GM20000 (cell line): ENCODE measurements around the gene CHRNA7.

ENCODE experiments used
- DNase-seq: peaks from one replicate; pipeline ENCODE4 v3.0.0; 2012; ENCODE audit warnings: low spot score
- TF ChIP-seq, protein P1 (sequence below): IDR thresholded peaks from 2 replicates; pipeline ENCODE4 v1.5.1; 2012; ENCODE audit warnings: mild to moderate bottlenecking, control low read depth; ENCODE audit errors: extremely low read depth, missing control alignments

The CHRNA7 gene

GRCh38 chr15:32120577-32121383 is 90.5 kb downstream of the CHRNA7 start:
- DNase-seq, result no peak
- TF ChIP-seq, protein P1, sequence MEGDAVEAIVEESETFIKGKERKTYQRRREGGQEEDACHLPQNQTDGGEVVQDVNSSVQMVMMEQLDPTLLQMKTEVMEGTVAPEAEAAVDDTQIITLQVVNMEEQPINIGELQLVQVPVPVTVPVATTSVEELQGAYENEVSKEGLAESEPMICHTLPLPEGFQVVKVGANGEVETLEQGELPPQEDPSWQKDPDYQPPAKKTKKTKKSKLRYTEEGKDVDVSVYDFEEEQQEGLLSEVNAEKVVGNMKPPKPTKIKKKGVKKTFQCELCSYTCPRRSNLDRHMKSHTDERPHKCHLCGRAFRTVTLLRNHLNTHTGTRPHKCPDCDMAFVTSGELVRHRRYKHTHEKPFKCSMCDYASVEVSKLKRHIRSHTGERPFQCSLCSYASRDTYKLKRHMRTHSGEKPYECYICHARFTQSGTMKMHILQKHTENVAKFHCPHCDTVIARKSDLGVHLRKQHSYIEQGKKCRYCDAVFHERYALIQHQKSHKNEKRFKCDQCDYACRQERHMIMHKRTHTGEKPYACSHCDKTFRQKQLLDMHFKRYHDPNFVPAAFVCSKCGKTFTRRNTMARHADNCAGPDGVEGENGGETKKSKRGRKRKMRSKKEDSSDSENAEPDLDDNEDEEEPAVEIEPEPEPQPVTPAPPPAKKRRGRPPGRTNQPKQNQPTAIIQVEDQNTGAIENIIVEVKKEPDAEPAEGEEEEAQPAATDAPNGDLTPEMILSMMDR, result no peak

DNA sequence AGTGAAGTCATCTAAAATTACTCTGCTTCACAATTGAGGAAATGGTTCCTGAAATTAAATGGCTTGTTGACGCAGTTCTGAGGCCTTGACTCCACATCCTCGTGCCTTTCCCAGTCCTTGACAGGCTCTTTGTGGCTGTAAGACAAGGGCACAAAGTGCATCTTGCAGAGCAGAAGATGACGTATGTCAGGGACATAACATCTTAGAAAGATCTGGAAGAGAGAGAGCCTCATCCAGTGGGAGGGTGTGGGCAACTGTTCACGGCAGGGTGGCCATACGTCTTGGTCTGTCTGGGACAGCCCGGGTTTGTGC is 91.0 kb downstream of the CHRNA7 start:
- TF ChIP-seq, protein P1, result no peak

GRCh38 chr15:32122013-32122412 is 91.7 kb downstream of the CHRNA7 start:
- TF ChIP-seq, protein P1, result no peak
- no peak for DNase-seq

More for the DNA sequence above, 91.0 kb downstream of the CHRNA7 start:
- no peak for DNase-seq

DNA sequence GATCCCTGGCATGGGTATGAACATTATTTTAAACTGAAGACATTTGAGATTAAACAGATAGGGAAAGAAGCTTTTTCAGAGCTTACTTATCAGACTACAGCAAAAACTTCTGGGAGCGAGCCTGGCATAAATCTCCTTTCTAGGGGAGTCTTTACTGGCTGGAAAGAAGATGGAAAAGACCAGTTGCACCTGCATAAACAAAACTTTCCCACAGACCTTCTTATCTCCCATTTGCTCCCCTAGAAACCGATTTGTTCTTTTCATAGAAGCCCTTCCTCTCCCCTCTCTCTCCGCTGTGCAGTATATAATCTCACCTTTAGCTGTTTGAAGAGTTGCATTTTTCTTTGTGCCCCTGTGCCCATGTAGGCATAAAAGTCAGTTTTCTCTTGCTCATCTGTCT is 93.2 kb downstream of the CHRNA7 start:
- DNase-seq, result no peak
- TF ChIP-seq, protein P1, result no peak

DNA sequence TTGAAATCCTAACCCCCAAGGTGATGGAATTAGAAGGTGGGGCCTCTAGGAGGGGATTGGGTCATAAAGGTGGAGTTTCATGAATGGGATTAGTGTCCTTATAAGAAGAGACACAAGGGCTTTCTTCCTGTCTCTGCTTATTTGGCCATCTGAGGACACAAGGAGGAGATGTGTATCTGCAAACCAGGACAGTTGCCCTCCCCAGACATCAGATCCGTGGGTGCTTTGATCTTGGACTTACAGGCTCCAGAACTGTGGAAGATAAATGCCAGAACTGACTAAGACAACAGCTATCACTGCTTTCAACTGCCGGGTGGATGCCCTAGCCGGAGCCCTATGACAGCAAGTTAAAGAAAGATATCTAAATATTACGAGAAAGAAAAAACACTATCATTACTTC is 94.4 kb downstream of the CHRNA7 start:
- TF ChIP-seq, protein P1, result no peak
- DNase-seq, result no peak

GRCh38 chr15:32125595-32125994 is 95.3 kb downstream of the CHRNA7 start:
- TF ChIP-seq, protein P1, result no peak
- no peak for DNase-seq

- TF ChIP-seq, protein P1, result no peak
Measured at GRCh38 chr15:32129815-32130214, 99.5 kb downstream of the CHRNA7 start.

More at GRCh38 chr15:32129815-32130214, 99.5 kb downstream of the CHRNA7 start:
- no peak for DNase-seq
